OCI-LY7 (cell line): ENCODE results near the gene CNTN6. TPM values are rescaled to one million over a fixed set of nuclear protein-coding genes. Genes with fewer than 3 reads are reported as not detected.

Source experiments
- BruUV-seq: library from RNA; stranded (reverse); fragments of 400-500 nt; replicated peaks from 2 replicates; lab custom pipeline; 2021; lab: Mats Ljungman, UMichigan
- CTCF ChIA-PET: fragments of 300-600 bp; sonication (Branson Sonifier 250); formaldehyde crosslinking; loops from one replicate; lab custom pipeline; 2022; ENCODE audit warnings: antibody characterized with exemption; ENCODE audit not compliant: unreplicated experiment; lab: Charles Lee
- POLR2A ChIA-PET: fragments of 300-600 bp; sonication (Branson Sonifier 250); formaldehyde crosslinking; loops from one replicate; lab custom pipeline; 2022; ENCODE audit warnings: antibody characterized with exemption; lab: Charles Lee
- DNase-seq: peaks from one replicate; pipeline ENCODE4 v3.0.0-alpha.2; 2015; ENCODE audit warnings: low spot score
- H2AFZ ChIP-seq: fragments of 200-600 bp; sonication (generic), shearing (Covaris generic); 2 replicates; pipeline ENCODE4 v1.6.1; 2014; ENCODE audit warnings: mild to moderate bottlenecking, antibody characterized with exemption, low read length, moderate library complexity
- H3K27ac ChIP-seq: fragments of 200-600 bp; sonication (generic); 2 replicates; pipeline ENCODE4 v1.5.1; 2014; ENCODE audit warnings: mixed run types, low read depth, mild to moderate bottlenecking, moderate library complexity, low read length, inconsistent platforms; ENCODE audit not compliant: poor library complexity, severe bottlenecking
- H3K36me3 ChIP-seq: fragments of 200-600 bp; sonication (generic); 2 replicates; pipeline ENCODE4 v1.6.1; 2014; ENCODE audit warnings: mild to moderate bottlenecking, antibody characterized with exemption, low read length, moderate library complexity, mixed read lengths; ENCODE audit not compliant: insufficient read depth
- H3K4me1 ChIP-seq: fragments of 200-600 bp; sonication (generic); 2 replicates; pipeline ENCODE4 v1.5.1; 2014; ENCODE audit warnings: mild to moderate bottlenecking, low read length; ENCODE audit not compliant: insufficient read depth, poor library complexity, severe bottlenecking
- H3K4me2 ChIP-seq: fragments of 200-600 bp; sonication (generic); 2 replicates; pipeline ENCODE4 v1.6.1; 2014; ENCODE audit warnings: mild to moderate bottlenecking, low read length
- H3K4me3 ChIP-seq: fragments of 200-600 bp; sonication (generic); 2 replicates; pipeline ENCODE4 v1.5.1; 2014; ENCODE audit warnings: mild to moderate bottlenecking, low read depth, low read length; ENCODE audit not compliant: poor library complexity, severe bottlenecking
- H3K79me2 ChIP-seq: fragments of 200-600 bp; sonication (generic); 2 replicates; pipeline ENCODE4 v1.6.1; 2016; ENCODE audit warnings: low read depth, mild to moderate bottlenecking, low read length, moderate library complexity, mixed read lengths; ENCODE audit not compliant: insufficient read depth
- H3K9me2 ChIP-seq: fragments of 200-600 bp; sonication (generic); 2 replicates; pipeline ENCODE4 v1.6.1; 2016; ENCODE audit warnings: mild to moderate bottlenecking, low read length, mixed read lengths; ENCODE audit not compliant: insufficient read depth
- H3K9me3 ChIP-seq: fragments of 200-600 bp; sonication (generic); 2 replicates; pipeline ENCODE4 v1.6.1; 2014; ENCODE audit warnings: mild to moderate bottlenecking, mixed run types, low read length, mixed read lengths
- H4K20me1 ChIP-seq: fragments of 200-600 bp; sonication (generic); 2 replicates; pipeline ENCODE4 v1.6.1; 2014; ENCODE audit warnings: mild to moderate bottlenecking, antibody characterized with exemption, low read length, moderate library complexity, mixed read lengths; ENCODE audit not compliant: insufficient read depth
- CTCF ChIP-seq: fragments of 200-600 bp; sonication (generic); conservative IDR thresholded peaks from 2 replicates; pipeline ENCODE4 v1.5.1; 2014; ENCODE audit warnings: mild to moderate bottlenecking, antibody characterized with exemption, low read length, moderate library complexity, mixed read lengths
- EZH2phosphoT487 ChIP-seq: fragments of 200-600 bp; sonication (generic); IDR thresholded peaks from 2 replicates; pipeline ENCODE4 v1.6.1; 2018; ENCODE audit warnings: low read depth, borderline replicate concordance, mild to moderate bottlenecking, mixed run types, antibody characterized with exemption, low read length, moderate library complexity, mixed read lengths
- intact Hi-C: fragments of 100-400 bp; cut with micrococcal nuclease; formaldehyde crosslinking; loops from one replicate; pipeline ENCODE4 v1.10.0; 2022; ENCODE audit not compliant: unreplicated experiment
- total RNA-seq, 2 experiments: library from RNA; depleted of rRNA in 1 of 2; stranded (reverse); fragments of >200 nt in 1 of 2; shearing (Covaris generic) in 1 of 2; gene quantifications; 2 replicates each; pipeline ENCODE4 v1.2.3, GENCODE V29; 2014 to 2022

Gene CNTN6
- total RNA-seq, 2 experiments from 2014 or later = not detected

GRCh38 chr3:1394188-1394587, 301.4 kb downstream of the CNTN6 start:
- no peaks in the 10 kb centered on the region for H3K9me3 ChIP-seq
- CTCF ChIA-PET = no interaction called here
- BruUV-seq = no TSS peak

GRCh38 chr3:1400571-1400970, 307.7 kb downstream of the CNTN6 start:
- TF ChIP-seq CTCF (no peak), EZH2phosphoT487 (no peak)
- Histone ChIP-seq H3K4me1 (no peaks in the 10 kb centered on the region), H3K4me2 (no peak overlapping the region), H3K27ac (no peak overlapping the region), H2AFZ (no peak overlapping the region), H3K9me3 (no peaks in the 10 kb centered on the region), H4K20me1 (no peaks in the 10 kb centered on the region), H3K79me2 (no peaks in the 10 kb centered on the region), H3K36me3 (no peaks in the 10 kb centered on the region), H3K9me2 (no peaks in the 10 kb centered on the region), H3K4me3 (no peak overlapping the region)
- DNase-seq = no peak
- ChIA-PET POLR2A (no interaction called here), CTCF (no interaction called here)
- no TSS peak for BruUV-seq
- intact Hi-C loops = no loop called here

More at GRCh38 chr3:1394188-1394587, 301.4 kb downstream of the CNTN6 start:
- DNase-seq = no peak
- POLR2A ChIA-PET = no interaction called here
- H4K20me1 ChIP-seq = no peaks in the 10 kb centered on the region
- no peaks in the 10 kb centered on the region for H3K79me2 ChIP-seq
- H3K9me2 ChIP-seq = no peaks in the 10 kb centered on the region
- no peaks in the 10 kb centered on the region for H3K36me3 ChIP-seq
- H3K4me1 ChIP-seq = no peaks in the 10 kb centered on the region
- H3K27ac ChIP-seq = no peak overlapping the region
- TF ChIP-seq CTCF (no peak), EZH2phosphoT487 (no peak)
- intact Hi-C loops = no loop called here
- H3K4me3 ChIP-seq = no peak overlapping the region
- H2AFZ ChIP-seq = no peak overlapping the region
- H3K4me2 ChIP-seq = no peak overlapping the region

- no peaks in the 10 kb centered on the region for H3K36me3 ChIP-seq
- no peak overlapping the region for H2AFZ ChIP-seq
- ChIA-PET POLR2A (no interaction called here), CTCF (no interaction called here)
- TF ChIP-seq CTCF = no peak
- no peak for TF ChIP-seq EZH2phosphoT487
- no peak for DNase-seq
- intact Hi-C loops = no loop called here
- H3K27ac ChIP-seq = no peak overlapping the region
- no peaks in the 10 kb centered on the region for H3K79me2 ChIP-seq
- H3K4me1 ChIP-seq = no peaks in the 10 kb centered on the region
- no peak overlapping the region for H3K4me2 ChIP-seq
- no peaks in the 10 kb centered on the region for H3K9me2 ChIP-seq
- no peaks in the 10 kb centered on the region for H4K20me1 ChIP-seq
- no TSS peak for BruUV-seq
- no peaks in the 10 kb centered on the region for H3K9me3 ChIP-seq
- H3K4me3 ChIP-seq = no peak overlapping the region
These were observed 311.6 kb downstream of the CNTN6 start for GRCh38 chr3:1404270-1404962.
